Gastroesophageal sphincter (tissue), 3 donors: ENCODE measurements around the gene MCUR1.

ENCODE experiments used
- POLR2AphosphoS5 ChIP-seq: sonication (generic); formaldehyde crosslinking; IDR thresholded peaks from one replicate; pipeline ENCODE4 v1.6.1; 2017; ENCODE audit warnings: antibody characterized with exemption
- TF ChIP-seq, protein P1 (sequence below), 4 experiments: fragments of 200-600 bp in 2 of 4; fragments of 450-650 bp in 2 of 4; sonication (generic) in 1 of 4; IDR thresholded peaks; one replicate each; pipeline ENCODE4 v1.5.1; 2017 to 2019; ENCODE audit warnings: antibody characterized with exemption in 4 of 4, mild to moderate bottlenecking in 2 of 4, moderate library complexity in 2 of 4

DNA sequence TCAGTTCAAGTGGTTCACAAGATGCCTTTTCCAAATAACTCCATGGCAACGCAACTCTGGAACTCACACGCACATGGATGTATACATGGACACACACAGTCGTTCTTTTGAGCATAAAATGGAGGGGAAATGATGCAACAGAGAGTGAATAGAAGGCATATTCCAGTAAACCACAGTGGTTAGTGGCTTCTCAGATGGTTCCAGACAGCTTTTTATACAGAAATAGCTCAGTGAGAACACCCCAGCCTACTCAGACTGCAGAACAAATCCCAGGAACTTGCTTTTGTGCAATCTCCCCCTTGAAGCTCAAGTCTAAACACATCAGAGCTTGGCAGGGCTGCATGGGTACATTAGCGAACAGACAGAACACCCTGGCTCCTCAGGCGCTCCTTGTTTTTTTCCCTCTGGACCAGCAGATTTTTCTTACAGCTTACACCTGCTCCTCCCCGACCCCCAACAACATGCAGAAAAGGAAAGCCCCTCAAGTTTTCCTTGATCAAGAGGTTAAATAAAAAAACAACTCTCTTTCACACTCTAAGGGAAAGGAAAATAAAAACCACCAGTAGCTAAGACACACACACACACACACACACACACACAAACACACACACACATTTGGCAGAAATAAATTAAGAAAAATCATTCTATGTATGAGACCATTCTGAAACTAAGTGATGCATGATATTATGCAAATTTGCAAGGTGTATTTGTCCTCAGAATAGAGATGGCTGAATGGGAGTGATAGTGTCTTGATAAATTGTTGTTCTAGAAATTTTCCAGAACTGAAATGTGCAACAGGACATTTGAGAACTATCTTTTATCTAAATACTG lies 51.5 kb downstream of the MCUR1 start:
- TF ChIP-seq, protein P1, sequence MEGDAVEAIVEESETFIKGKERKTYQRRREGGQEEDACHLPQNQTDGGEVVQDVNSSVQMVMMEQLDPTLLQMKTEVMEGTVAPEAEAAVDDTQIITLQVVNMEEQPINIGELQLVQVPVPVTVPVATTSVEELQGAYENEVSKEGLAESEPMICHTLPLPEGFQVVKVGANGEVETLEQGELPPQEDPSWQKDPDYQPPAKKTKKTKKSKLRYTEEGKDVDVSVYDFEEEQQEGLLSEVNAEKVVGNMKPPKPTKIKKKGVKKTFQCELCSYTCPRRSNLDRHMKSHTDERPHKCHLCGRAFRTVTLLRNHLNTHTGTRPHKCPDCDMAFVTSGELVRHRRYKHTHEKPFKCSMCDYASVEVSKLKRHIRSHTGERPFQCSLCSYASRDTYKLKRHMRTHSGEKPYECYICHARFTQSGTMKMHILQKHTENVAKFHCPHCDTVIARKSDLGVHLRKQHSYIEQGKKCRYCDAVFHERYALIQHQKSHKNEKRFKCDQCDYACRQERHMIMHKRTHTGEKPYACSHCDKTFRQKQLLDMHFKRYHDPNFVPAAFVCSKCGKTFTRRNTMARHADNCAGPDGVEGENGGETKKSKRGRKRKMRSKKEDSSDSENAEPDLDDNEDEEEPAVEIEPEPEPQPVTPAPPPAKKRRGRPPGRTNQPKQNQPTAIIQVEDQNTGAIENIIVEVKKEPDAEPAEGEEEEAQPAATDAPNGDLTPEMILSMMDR (IDR thresholded peaks at IDR 0.05): no peak
- TF ChIP-seq POLR2AphosphoS5: peak; percentile 93
